Measurements from ENCODE around the gene CPTP. TPM values are rescaled to one million over a fixed set of nuclear protein-coding genes. Genes with fewer than 3 reads are reported as not detected.

The CPTP gene
- total RNA-seq, 1 donor from 2014 or later, result 71.3 TPM

- no peaks in the 10 kb centered on the region for H3K4me1 ChIP-seq
- H3K27ac ChIP-seq, result no peak overlapping the region
- no peak overlapping the region for H3K4me3 ChIP-seq
- TF ChIP-seq CTCF (IDR thresholded peaks at IDR 0.05), result no peak
- peaks cover 42 to 49% of the 10 kb centered on the region in 2 donors for H3K36me3 ChIP-seq
- no peaks in the 10 kb centered on the region for H3K9me3 ChIP-seq
- intact Hi-C loops (cut with DNase I), result no loop called here
- H3K27me3 ChIP-seq, result no peaks in the 10 kb centered on the region
- no peak for DNase-seq (ENCODE audit: low spot score in 2 of 2)
Measured at GRCh38 chr1:1335792-1336248, 11.2 kb downstream of the CPTP start.

- no peak for TF ChIP-seq CTCF (IDR thresholded peaks at IDR 0.05)
- intact Hi-C loops (cut with DNase I), result no loop called here
Measured at GRCh38 chr1:1336446-1336845, 11.8 kb downstream of the CPTP start.

GRCh38 chr1:1336931-1337792 lies 12.6 kb downstream of the CPTP start:
- no peaks in the 10 kb centered on the region for H3K27me3 ChIP-seq
- no peaks in the 10 kb centered on the region for H3K4me1 ChIP-seq
- no peaks in the 10 kb centered on the region for H3K9me3 ChIP-seq
- no peak overlapping the region for H3K27ac ChIP-seq
- no peak overlapping the region for H3K4me3 ChIP-seq
- TF ChIP-seq CTCF (IDR thresholded peaks at IDR 0.05), result no peak
- H3K36me3 ChIP-seq, result peaks cover 49 to 60% of the 10 kb centered on the region in 2 donors
- DNase-seq (ENCODE audit: low spot score in 2 of 2), result no peak
- intact Hi-C loops (cut with DNase I), result no loop called here

More at GRCh38 chr1:1336446-1336845, 11.8 kb downstream of the CPTP start:
- peaks cover 42 to 55% of the 10 kb centered on the region in 2 donors for H3K36me3 ChIP-seq
- no peak for DNase-seq (ENCODE audit: low spot score in 2 of 2)
- H3K4me3 ChIP-seq, result no peak overlapping the region
- no peaks in the 10 kb centered on the region for H3K4me1 ChIP-seq
- H3K27ac ChIP-seq, result no peak overlapping the region
- no peaks in the 10 kb centered on the region for H3K27me3 ChIP-seq
- no peaks in the 10 kb centered on the region for H3K9me3 ChIP-seq

GRCh38 chr1:1337793-1338147 lies 13.2 kb downstream of the CPTP start:
- no peak for TF ChIP-seq CTCF (IDR thresholded peaks at IDR 0.05)
- H3K4me3 ChIP-seq, result no peak overlapping the region
- no peaks in the 10 kb centered on the region for H3K9me3 ChIP-seq
- intact Hi-C loops (cut with DNase I), result no loop called here
- no peak overlapping the region for H3K27ac ChIP-seq
- peaks cover 51 to 60% of the 10 kb centered on the region in 2 donors for H3K36me3 ChIP-seq
- no peaks in the 10 kb centered on the region for H3K27me3 ChIP-seq
- no peak for DNase-seq (ENCODE audit: low spot score in 2 of 2)
- H3K4me1 ChIP-seq, result no peaks in the 10 kb centered on the region

GRCh38 chr1:1338278-1338677 lies 13.7 kb downstream of the CPTP start:
- no peak overlapping the region for H3K4me3 ChIP-seq
- H3K36me3 ChIP-seq, result peaks cover 51 to 60% of the 10 kb centered on the region in 2 donors
- H3K4me1 ChIP-seq, result no peaks in the 10 kb centered on the region
- H3K9me3 ChIP-seq, result no peaks in the 10 kb centered on the region
- H3K27me3 ChIP-seq, result no peaks in the 10 kb centered on the region
- TF ChIP-seq CTCF (IDR thresholded peaks at IDR 0.05), result no peak
- DNase-seq (ENCODE audit: low spot score in 2 of 2), result no peak
- intact Hi-C loops (cut with DNase I), result no loop called here
- H3K27ac ChIP-seq, result no peak overlapping the region
